HG03039 (cell line): ENCODE data around the gene ATG101.

ENCODE experiments used
- ATAC-seq: cut with Tn5 transposase; IDR thresholded peaks from one replicate; pipeline ENCODE4 v1.9.1; 2021; ENCODE audit warnings: mild to moderate bottlenecking, moderate library complexity; ENCODE audit not compliant: unreplicated experiment

ATG101 gene

DNA sequence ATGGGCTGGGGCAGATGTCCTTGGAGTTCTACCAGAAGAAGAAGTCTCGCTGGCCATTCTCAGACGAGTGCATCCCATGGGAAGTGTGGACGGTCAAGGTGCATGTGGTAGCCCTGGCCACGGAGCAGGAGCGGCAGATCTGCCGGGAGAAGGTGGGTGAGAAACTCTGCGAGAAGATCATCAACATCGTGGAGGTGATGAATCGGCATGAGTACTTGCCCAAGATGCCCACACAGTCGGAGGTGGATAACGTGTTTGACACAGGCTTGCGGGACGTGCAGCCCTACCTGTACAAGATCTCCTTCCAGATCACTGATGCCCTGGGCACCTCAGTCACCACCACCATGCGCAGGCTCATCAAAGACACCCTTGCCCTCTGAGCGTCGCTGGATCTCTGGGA, 7.0 kb downstream of the ATG101 start:
- no peak for ATAC-seq

GRCh38 chr12:52078276-52078675, 8.5 kb downstream of the ATG101 start:
- no peak for ATAC-seq

- ATAC-seq, result no peak
These were observed 10.0 kb downstream of the ATG101 start, which contains the start of gene SMIM41 for GRCh38 chr12:52079576-52080402. SMIM41 (plus strand) TSS chr12:52079704; CDS start chr12:52079780, 76 bp downstream.

DNA sequence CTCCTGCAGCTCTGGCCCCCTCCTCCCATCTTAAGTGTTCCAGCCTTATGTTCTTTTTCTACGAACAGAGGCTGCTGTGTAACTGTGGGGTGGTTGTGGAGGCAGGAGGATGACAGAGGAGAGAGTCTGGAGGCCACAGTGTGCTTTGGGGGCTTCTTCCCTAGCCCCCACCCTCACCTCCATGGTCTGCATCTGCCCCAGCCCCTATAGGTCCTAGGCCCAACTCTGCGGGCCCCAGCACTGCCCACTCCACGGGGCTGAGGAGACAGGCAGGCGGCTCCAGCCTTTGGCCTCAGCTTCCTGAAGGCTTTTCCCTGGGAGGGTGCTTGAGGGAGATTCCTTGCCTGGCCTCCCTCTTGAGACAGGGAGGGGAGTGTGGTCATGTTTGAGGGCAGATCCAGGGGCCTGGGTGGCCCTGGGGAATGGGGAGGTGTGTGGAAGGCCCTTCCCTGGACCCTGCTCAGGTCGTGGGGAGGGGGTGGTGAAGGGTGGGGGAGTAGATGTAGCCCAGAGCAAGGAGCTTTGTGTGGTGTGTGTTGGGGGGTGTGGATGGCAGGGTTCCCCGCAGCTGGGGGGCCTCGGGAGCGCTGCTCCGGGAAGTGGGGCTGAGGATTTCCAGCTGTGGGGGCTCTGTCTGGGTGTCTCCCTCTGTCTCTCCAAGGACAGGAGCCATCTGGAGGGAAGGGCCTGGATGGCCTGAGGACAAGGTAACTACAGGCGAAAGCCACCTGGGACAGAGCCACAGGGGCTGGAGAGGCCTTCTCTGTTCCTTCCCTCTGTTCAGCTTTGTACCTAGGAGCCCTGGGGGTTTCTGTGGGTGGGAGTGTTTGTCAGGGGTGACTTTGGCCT, 10.8 kb downstream of the ATG101 start:
- ATAC-seq, result no peak

GRCh38 chr12:52081263-52081733, 11.5 kb downstream of the ATG101 start:
- peak; percentile 48 for ATAC-seq

DNA sequence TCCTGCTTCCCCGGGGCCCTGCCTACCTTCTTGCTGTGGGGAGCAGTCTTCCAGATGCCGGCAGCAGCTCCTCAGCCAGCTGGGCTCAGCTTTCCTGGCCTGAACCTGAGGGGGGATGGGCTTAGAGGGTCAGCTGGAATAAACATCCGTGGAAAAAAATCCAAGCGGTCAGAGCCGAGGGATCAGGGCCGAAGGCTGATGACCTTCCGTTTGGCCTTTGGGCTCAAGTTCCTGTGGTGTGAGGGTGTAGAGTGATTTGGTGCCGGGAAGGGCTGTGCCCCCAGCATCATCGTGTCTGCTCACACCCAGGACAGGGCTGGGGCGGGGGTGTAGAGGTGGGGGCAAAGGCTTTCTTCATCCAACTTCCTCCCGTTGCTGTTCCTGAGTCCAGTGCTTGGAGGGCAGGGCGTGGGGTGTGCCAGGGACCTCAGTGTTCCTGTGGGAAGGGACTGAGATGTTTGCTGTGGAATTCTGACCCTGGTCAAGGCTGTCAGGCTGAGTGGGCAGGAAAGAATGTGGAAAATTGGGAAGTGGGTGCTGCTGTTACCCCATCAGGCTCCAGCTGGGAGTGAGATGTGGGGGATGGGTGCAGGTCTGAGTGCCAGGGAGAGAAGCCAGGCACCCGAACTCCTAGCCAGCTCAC, 12.4 kb downstream of the ATG101 start:
- ATAC-seq, result no peak

DNA sequence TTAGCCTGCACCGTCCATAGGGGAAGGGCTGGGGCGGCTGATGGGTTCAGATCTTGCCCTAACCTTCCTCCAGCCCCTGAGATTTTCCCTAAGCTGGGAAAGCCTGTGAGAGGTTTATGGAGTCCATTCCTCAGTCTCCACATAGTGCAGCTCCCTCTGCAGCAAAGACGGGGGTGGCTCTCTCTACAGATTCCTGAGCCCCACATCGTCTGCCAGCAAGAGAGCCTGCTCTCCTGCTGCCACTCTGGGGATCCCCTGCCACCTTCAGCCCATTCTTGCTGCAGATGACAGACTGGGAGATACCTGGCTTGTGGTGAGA, 12.8 kb downstream of the ATG101 start:
- ATAC-seq, result no peak

GRCh38 chr12:52082988-52083637, 13.3 kb downstream of the ATG101 start:
- no peak for ATAC-seq

- no peak for ATAC-seq
These were observed 13.8 kb downstream of the ATG101 start for GRCh38 chr12:52083638-52083996.

DNA sequence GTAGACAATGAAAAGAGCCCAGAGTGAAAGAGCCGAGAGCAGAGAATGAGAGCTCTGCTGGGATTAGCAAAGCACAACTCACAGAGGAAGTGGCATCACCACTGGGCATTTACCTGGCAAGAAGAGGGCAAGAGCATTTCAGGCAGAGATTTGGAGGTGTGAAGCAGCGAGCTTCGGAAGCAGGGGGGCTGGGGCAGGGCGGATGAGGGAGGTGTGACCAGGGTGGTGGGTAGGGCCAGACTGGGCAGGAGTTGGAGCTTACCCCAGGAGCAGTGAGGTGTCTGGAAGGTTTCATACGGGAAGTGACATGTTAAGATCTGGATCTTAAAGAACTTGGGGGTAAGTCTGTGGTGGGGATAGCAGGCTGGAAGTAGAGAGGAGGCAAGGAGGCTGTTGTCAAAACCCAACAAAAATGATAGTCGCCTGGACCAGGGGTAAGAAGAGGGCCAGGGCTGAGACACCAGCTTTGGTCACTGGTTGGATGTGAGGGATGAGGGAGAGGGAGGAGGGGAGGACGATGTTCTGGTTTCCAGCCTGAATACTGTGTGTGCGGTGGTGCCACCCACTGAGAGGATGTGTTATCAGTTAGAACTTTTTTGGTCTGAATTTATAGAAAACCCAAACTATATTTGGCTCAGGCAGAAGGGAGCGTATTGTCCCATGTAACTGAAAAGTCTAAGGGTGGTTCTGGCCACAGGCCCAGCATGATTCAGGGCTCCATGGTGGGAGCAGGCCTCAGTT, 14.9 kb downstream of the ATG101 start:
- ATAC-seq, result no peak

GRCh38 chr12:52085682-52086180, 16.0 kb downstream of the ATG101 start:
- ATAC-seq, result no peak

DNA sequence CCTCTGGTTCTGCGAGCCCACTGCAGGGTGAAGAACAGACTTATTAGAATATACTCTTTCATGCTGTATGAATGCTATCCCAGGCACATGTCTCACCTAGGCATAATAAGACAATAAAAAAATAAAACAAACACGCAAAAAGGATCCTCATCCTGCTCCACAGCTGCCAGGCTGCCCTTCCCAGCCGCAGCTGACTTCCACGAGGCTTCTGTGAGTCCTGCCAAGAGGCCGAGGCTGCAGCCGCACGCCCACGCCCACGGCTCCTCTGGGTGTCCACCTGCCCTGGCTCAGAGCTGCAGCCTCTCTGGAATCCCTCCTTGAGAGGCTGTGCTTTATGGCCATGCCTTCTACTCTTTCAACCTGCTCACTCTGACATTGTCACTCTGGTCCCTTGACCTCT, 16.6 kb downstream of the ATG101 start:
- no peak for ATAC-seq

GRCh38 chr12:52086944-52087835, 17.4 kb downstream of the ATG101 start:
- no peak for ATAC-seq

- no peak for ATAC-seq
These were observed 18.4 kb downstream of the ATG101 start for GRCh38 chr12:52087961-52088820.

- no peak for ATAC-seq
These were observed 19.7 kb downstream of the ATG101 start for GRCh38 chr12:52089491-52089890.

DNA sequence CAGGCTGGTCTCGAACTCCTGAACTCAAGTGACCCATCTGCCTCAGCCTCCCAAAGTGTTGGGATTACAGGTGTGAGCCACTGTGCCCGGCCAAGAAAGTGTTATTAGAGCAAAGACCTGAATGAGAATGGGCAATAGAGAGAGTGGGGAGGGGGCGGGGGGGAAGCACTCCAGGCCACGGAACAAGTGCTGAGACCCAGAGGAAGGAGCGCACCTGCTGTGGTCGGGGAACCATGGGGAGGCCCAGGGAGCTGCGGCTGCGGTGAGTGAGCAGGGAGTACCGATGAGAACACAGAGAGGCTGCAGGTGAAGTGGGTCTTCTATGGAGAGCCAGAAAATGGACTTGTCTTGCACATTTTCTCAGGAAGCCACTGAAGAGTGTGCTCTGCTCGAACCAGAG, 20.5 kb downstream of the ATG101 start:
- ATAC-seq, result no peak

- ATAC-seq, result no peak
These were observed 21.3 kb downstream of the ATG101 start for GRCh38 chr12:52091061-52091460.

- no peak for ATAC-seq
These were observed 22.1 kb downstream of the ATG101 start for GRCh38 chr12:52091869-52092268.
